ENCODE data around the gene PEPD. TPM values are rescaled to one million over a fixed set of nuclear protein-coding genes. Genes with fewer than 3 reads are reported as not detected.

Gene PEPD
- total RNA-seq, 1 donor from 2014 or later = 15.0 TPM

- Mint-ChIP-seq H3K27ac (no peak overlapping the region), H3K9me3 (no peaks in the 10 kb centered on the region), H3K27me3 (ENCODE audit: insufficient read depth) (no peaks in the 10 kb centered on the region), H3K4me1 (ENCODE audit: low read depth) (peaks cover 14% of the 10 kb centered on the region), H3K36me3 (ENCODE audit: low read depth) (peaks cover 24% of the 10 kb centered on the region), H3K4me3 (no peak overlapping the region)
- intact Hi-C loops (cut with micrococcal nuclease) = no loop called here
- DNase-seq (ENCODE audit: low spot score) = no peak
Observed at GRCh38 chr19:33382006-33382405, 139.6 kb downstream of the PEPD start.

GRCh38 chr19:33381101-33381500, 140.5 kb downstream of the PEPD start:
- Mint-ChIP-seq H3K4me3 (no peak overlapping the region), H3K36me3 (ENCODE audit: low read depth) (peaks cover 30% of the 10 kb centered on the region), H3K4me1 (ENCODE audit: low read depth) (peaks cover 23% of the 10 kb centered on the region), H3K27ac (no peak overlapping the region), H3K9me3 (no peaks in the 10 kb centered on the region), H3K27me3 (ENCODE audit: insufficient read depth) (no peaks in the 10 kb centered on the region)
- DNase-seq (ENCODE audit: low spot score) = no peak
- intact Hi-C loops (cut with micrococcal nuclease) = no loop called here

DNA sequence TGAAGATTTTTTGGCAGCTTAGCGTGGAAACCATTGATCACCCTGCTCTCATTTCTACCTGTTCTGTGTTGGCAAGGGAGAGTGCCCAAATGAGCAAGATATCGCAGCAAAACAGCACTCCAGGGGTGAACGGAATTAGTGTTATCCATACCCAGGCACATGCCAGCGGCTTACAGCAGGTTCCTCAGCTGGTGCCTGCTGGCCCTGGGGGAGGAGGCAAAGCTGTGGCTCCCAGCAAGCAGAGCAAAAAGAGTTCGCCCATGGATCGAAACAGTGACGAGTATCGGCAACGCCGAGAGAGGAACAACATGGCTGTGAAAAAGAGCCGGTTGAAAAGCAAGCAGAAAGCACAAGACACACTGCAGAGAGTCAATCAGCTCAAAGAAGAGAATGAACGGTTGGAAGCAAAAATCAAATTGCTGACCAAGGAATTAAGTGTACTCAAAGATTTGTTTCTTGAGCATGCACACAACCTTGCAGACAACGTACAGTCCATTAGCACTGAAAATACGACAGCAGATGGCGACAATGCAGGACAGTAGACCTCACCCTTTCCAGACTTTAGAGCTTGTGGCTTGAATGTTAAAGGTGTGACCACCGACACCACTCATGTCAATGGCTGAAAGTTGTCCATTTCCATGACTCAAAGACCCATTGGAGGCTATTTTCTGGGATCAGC, 142.3 kb downstream of the PEPD start:
- H3K9me3 Mint-ChIP-seq = no peaks in the 10 kb centered on the region
- H3K27me3 Mint-ChIP-seq (ENCODE audit: insufficient read depth) = no peaks in the 10 kb centered on the region
- no peak overlapping the region for H3K27ac Mint-ChIP-seq
- no peak for DNase-seq (ENCODE audit: low spot score)
- no peak overlapping the region for H3K4me3 Mint-ChIP-seq
- H3K36me3 Mint-ChIP-seq (ENCODE audit: low read depth) = peaks cover 39% of the 10 kb centered on the region
- H3K4me1 Mint-ChIP-seq (ENCODE audit: low read depth) = peaks cover 41% of the 10 kb centered on the region
- intact Hi-C loops (cut with micrococcal nuclease) = loop anchor here (10.0 kb wide), 1 partner anchor 234 kb away; no protein-coding TSS in a partner anchor

- H3K4me1 Mint-ChIP-seq (ENCODE audit: low read depth) = peaks cover 39% of the 10 kb centered on the region
- H3K27ac Mint-ChIP-seq = no peak overlapping the region
- intact Hi-C loops (cut with micrococcal nuclease) = loop anchor here (10.0 kb wide), 1 partner anchor 233 kb away; no protein-coding TSS in a partner anchor
Observed at GRCh38 chr19:33377586-33378475, 143.8 kb downstream of the PEPD start.

GRCh38 chr19:33376941-33377557, 144.5 kb downstream of the PEPD start:
- Mint-ChIP-seq H3K9me3 (no peaks in the 10 kb centered on the region), H3K27ac (no peak overlapping the region)

More at GRCh38 chr19:33377586-33378475, 143.8 kb downstream of the PEPD start:
- peaks cover 35% of the 10 kb centered on the region for H3K36me3 Mint-ChIP-seq (ENCODE audit: low read depth)
- H3K4me3 Mint-ChIP-seq = no peak overlapping the region
- no peaks in the 10 kb centered on the region for H3K9me3 Mint-ChIP-seq
- no peaks in the 10 kb centered on the region for H3K27me3 Mint-ChIP-seq (ENCODE audit: insufficient read depth)
- DNase-seq (ENCODE audit: low spot score) = no peak

DNA sequence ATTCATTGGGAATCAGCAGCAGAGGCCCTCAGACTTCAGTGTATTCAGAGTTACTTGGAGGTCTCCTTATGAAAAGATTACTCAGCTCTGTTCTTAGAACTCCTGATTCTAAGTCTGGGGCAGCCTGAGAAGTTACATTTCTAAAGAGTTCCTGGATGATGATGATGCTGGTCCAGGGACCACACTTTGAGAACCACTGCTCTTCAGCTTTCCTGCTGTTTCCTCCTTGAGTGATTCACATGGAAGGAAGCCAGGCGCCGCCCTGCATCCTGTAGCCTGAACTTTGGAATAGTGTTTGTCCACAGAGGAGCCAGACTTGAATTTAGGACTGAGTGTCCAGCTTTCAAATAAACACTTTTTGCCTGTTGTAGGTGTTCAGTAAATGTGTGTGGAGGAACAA, 145.2 kb downstream of the PEPD start:
- intact Hi-C loops (cut with micrococcal nuclease) = loop anchor here (10.0 kb wide), 1 partner anchor 232 kb away; no protein-coding TSS in a partner anchor
- peak overlapping the region; percentile 93 for H3K4me3 Mint-ChIP-seq
- no peak overlapping the region for H3K27ac Mint-ChIP-seq
- no peak for DNase-seq (ENCODE audit: low spot score)
- H3K27me3 Mint-ChIP-seq (ENCODE audit: insufficient read depth) = no peaks in the 10 kb centered on the region
- H3K4me1 Mint-ChIP-seq (ENCODE audit: low read depth) = peaks cover 39% of the 10 kb centered on the region
- no peaks in the 10 kb centered on the region for H3K9me3 Mint-ChIP-seq
- H3K36me3 Mint-ChIP-seq (ENCODE audit: low read depth) = peaks cover 28% of the 10 kb centered on the region

More at GRCh38 chr19:33376941-33377557, 144.5 kb downstream of the PEPD start:
- Mint-ChIP-seq H3K4me1 (ENCODE audit: low read depth) (peaks cover 39% of the 10 kb centered on the region), H3K4me3 (no peak overlapping the region), H3K36me3 (ENCODE audit: low read depth) (peaks cover 34% of the 10 kb centered on the region), H3K27me3 (ENCODE audit: insufficient read depth) (no peaks in the 10 kb centered on the region)
- no peak for DNase-seq (ENCODE audit: low spot score)
- intact Hi-C loops (cut with micrococcal nuclease) = loop anchor here (10.0 kb wide), 1 partner anchor 232 kb away; no protein-coding TSS in a partner anchor

DNA sequence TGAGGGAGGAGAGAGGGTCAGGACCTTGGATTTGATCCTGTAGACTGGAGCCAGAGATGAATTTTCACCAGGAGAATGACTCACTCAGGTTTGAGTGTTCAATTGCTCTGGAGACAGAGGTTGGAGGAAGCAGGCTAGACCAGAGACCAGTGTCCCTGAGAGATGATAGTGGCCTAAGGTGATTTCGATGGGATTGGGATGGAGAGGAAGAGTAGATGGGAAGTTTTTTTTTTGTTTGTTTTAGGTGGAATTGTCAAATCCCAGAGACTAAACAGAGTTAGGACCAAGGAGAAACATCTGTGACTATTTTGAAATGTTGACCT, 145.8 kb downstream of the PEPD start:
- H3K4me3 Mint-ChIP-seq = peak overlapping the region; percentile 93
- DNase-seq (ENCODE audit: low spot score) = no peak
- H3K27me3 Mint-ChIP-seq (ENCODE audit: insufficient read depth) = no peaks in the 10 kb centered on the region
- no peak overlapping the region for H3K27ac Mint-ChIP-seq
- peaks cover 24% of the 10 kb centered on the region for H3K36me3 Mint-ChIP-seq (ENCODE audit: low read depth)
- peaks cover 39% of the 10 kb centered on the region for H3K4me1 Mint-ChIP-seq (ENCODE audit: low read depth)
- intact Hi-C loops (cut with micrococcal nuclease) = loop anchor here (10.0 kb wide), 1 partner anchor 231 kb away; no protein-coding TSS in a partner anchor
- H3K9me3 Mint-ChIP-seq = no peaks in the 10 kb centered on the region

- Mint-ChIP-seq H3K27ac (peak overlapping the region; percentile 1), H3K4me3 (peak overlapping the region; percentile 93), H3K27me3 (ENCODE audit: insufficient read depth) (no peaks in the 10 kb centered on the region), H3K36me3 (ENCODE audit: low read depth) (peaks cover 24% of the 10 kb centered on the region), H3K9me3 (no peaks in the 10 kb centered on the region), H3K4me1 (ENCODE audit: low read depth) (peaks cover 39% of the 10 kb centered on the region)
- intact Hi-C loops (cut with micrococcal nuclease) = loop anchor here (10.0 kb wide), 1 partner anchor 230 kb away; no protein-coding TSS in a partner anchor
- DNase-seq (ENCODE audit: low spot score) = no peak
Observed at GRCh38 chr19:33375156-33375836, 146.3 kb downstream of the PEPD start.

GRCh38 chr19:33374236-33374714, 147.3 kb downstream of the PEPD start:
- H3K9me3 Mint-ChIP-seq = no peaks in the 10 kb centered on the region
- intact Hi-C loops (cut with micrococcal nuclease) = loop anchor here (1.0 to 10.0 kb wide), 6 partner anchors 148 to 798 kb away; partner anchors contain the start of genes FAAP24, LSM14A, NUDT19 and PDCD5
- DNase-seq (ENCODE audit: low spot score) = no peak
- H3K36me3 Mint-ChIP-seq (ENCODE audit: low read depth) = peaks cover 22% of the 10 kb centered on the region
- H3K4me3 Mint-ChIP-seq = peak overlapping the region; percentile 93
- no peaks in the 10 kb centered on the region for H3K27me3 Mint-ChIP-seq (ENCODE audit: insufficient read depth)
- peak overlapping the region; percentile 69 for H3K27ac Mint-ChIP-seq
- peaks cover 39% of the 10 kb centered on the region for H3K4me1 Mint-ChIP-seq (ENCODE audit: low read depth)

DNA sequence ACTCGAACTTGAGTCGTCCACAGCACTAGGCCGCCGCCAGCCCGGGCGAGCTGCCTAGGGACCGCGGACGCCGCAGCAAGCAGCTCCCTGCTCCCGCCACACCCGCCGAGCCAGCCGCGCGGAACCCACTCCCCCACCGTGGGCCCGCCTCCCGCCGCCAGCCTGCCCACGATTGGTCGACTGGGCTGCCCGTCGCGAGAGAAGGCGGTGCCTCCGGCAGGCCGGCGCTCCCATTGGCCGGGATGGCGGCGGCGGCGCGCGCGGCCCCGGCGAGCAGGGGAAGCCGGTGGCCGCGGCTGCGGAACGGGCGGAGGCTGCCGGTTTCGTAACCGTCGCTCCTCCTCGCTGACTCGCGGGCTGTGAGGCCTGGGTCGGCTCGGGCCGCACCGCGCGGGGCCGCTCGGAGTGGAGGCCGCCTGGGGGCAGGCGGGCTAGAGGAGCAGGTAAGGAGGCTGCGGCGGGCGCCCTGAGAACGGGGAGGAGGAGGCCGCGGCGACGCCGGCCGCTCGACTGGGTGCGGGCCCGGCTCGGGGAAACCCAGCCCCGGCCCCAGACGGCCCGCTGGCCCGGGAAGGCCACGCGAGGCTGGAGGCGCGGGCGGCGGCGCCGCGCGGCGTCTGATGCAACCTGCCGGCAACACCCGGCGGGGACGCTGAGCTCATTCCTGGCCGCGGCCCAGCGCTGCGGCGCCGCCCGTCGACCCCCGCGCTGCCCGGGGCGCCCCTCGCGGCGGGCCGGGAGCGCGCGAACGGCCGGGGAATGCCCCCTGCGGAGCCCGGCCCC, 147.9 kb downstream of the PEPD start, which contains the start of gene CEBPG:
Gene CEBPG, plus strand, starts transcription at position 257 of the 783 bp plus-strand sequence. CDS start 5,531 bp downstream, outside the sequence.
- DNase-seq (ENCODE audit: low spot score) = peak; percentile 95
- Mint-ChIP-seq H3K4me1 (ENCODE audit: low read depth) (peaks cover 39% of the 10 kb centered on the region), H3K27ac (peak within 1 kb of the TSS; percentile 69), H3K4me3 (peak within 1 kb of the TSS; percentile 93), H3K27me3 (ENCODE audit: insufficient read depth) (no peaks in the 10 kb centered on the region), H3K36me3 (ENCODE audit: low read depth) (peaks cover 18% of the 10 kb centered on the region), H3K9me3 (no peaks in the 10 kb centered on the region)
- intact Hi-C loops (cut with micrococcal nuclease) = loop anchor here (1.0 to 10.0 kb wide), 9 partner anchors 71 to 799 kb away; partner anchors contain the start of genes CEBPA, FAAP24, LSM14A and NUDT19

GRCh38 chr19:33370783-33371182, 150.8 kb downstream of the PEPD start:
- intact Hi-C loops (cut with micrococcal nuclease) = loop anchor here (5.0 to 10.0 kb wide), 5 partner anchors 152 to 802 kb away; partner anchors contain the start of genes LSM14A, NUDT19, PDCD5 and PEPD
- H3K4me1 Mint-ChIP-seq (ENCODE audit: low read depth) = peaks cover 17% of the 10 kb centered on the region

More at GRCh38 chr19:33370783-33371182, 150.8 kb downstream of the PEPD start:
- H3K36me3 Mint-ChIP-seq (ENCODE audit: low read depth) = peaks cover 7% of the 10 kb centered on the region
- H3K4me3 Mint-ChIP-seq = no peak overlapping the region
- peaks cover 4% of the 10 kb centered on the region for H3K27me3 Mint-ChIP-seq (ENCODE audit: insufficient read depth)
- no peak for DNase-seq (ENCODE audit: low spot score)
- H3K9me3 Mint-ChIP-seq = no peaks in the 10 kb centered on the region
- no peak overlapping the region for H3K27ac Mint-ChIP-seq
